D721Med (cell line): ENCODE measurements around the gene PPP1R14C.
"Not testable (repeated sequence)": the region's sequence is repeated elsewhere in the genome, so short reads cannot be mapped to it uniquely, and the experiment has no call there.

Experiments
- DNase-seq: peaks from one replicate; pipeline ENCODE4 v3.0.0; 2011; ENCODE audit warnings: low spot score; ENCODE audit not compliant: insufficient read length
- FAIRE-seq: peaks from 2 replicates; lab custom pipeline; 2011; peaks lifted over from hg19 to GRCh38; lab: Jason Lieb, UNC
- CTCF ChIP-seq: IDR thresholded peaks from 2 replicates; pipeline ENCODE4 v1.5.1; 2012; ENCODE audit warnings: mild to moderate bottlenecking, control low read depth; ENCODE audit not compliant: insufficient read depth; ENCODE audit errors: missing control alignments

The PPP1R14C gene

GRCh38 chr6:150183966-150184365 is 41.1 kb downstream of the PPP1R14C start:
- no peak for FAIRE-seq

GRCh38 chr6:150184850-150185731 is 42.2 kb downstream of the PPP1R14C start:
- FAIRE-seq (no peak), DNase-seq (no peak)
- TF ChIP-seq CTCF: no peak

More at GRCh38 chr6:150183966-150184365, 41.1 kb downstream of the PPP1R14C start:
- DNase-seq: no peak
- TF ChIP-seq CTCF: no peak

- FAIRE-seq (no peak), DNase-seq (no peak)
- no peak for TF ChIP-seq CTCF
Observed at GRCh38 chr6:150185732-150186117, 42.9 kb downstream of the PPP1R14C start.

GRCh38 chr6:150186129-150186898 is 43.5 kb downstream of the PPP1R14C start:
- TF ChIP-seq CTCF: no peak
- DNase-seq (no peak), FAIRE-seq (no peak)

- DNase-seq, FAIRE-seq: not testable (repeated sequence)
Observed at GRCh38 chr6:150187433-150187832, 44.6 kb downstream of the PPP1R14C start.

- peak; percentile 2 for TF ChIP-seq CTCF
- no peak for DNase-seq
- no peak for FAIRE-seq
Observed at GRCh38 chr6:150189122-150189521, 46.3 kb downstream of the PPP1R14C start.

- FAIRE-seq: no peak
- TF ChIP-seq CTCF: no peak
- DNase-seq: no peak
Observed at GRCh38 chr6:150191809-150192208, 49.0 kb downstream of the PPP1R14C start.
